DMS 273 (cell line): ENCODE results near the gene C1orf198.

ENCODE experiments used
- DNase-seq: peaks from one replicate; lab custom pipeline; 2025; ENCODE audit not compliant: unreplicated experiment; lab: John Stamatoyannopoulos, UW

The C1orf198 gene

GRCh38 chr1:230788561-230789275 is 79.6 kb downstream of the C1orf198 start:
- DNase-seq: no peak

GRCh38 chr1:230787471-230787870 is 80.8 kb downstream of the C1orf198 start:
- no peak for DNase-seq
